HG03571 (cell line): ENCODE data around the gene RFX5.
"Not testable (repeated sequence)": the region's sequence is repeated elsewhere in the genome, so short reads cannot be mapped to it uniquely, and the experiment has no call there.

Experiments used
- ATAC-seq: cut with Tn5 transposase; IDR thresholded peaks from one replicate; pipeline ENCODE4 v1.9.1; 2021; ENCODE audit not compliant: unreplicated experiment

RFX5 gene

GRCh38 chr1:151362308-151363155 is 15.5 kb upstream of the RFX5 start:
- no peak for ATAC-seq

- no peak for ATAC-seq
Measured at GRCh38 chr1:151361883-151362282, 14.8 kb upstream of the RFX5 start.

- no peak for ATAC-seq
Measured at GRCh38 chr1:151356696-151357095, 9.6 kb upstream of the RFX5 start.

GRCh38 chr1:151352021-151352718 is 5.1 kb upstream of the RFX5 start:
- ATAC-seq: no peak

GRCh38 chr1:151350323-151350722 is 3.3 kb upstream of the RFX5 start:
- ATAC-seq: not testable (repeated sequence)

- no peak for ATAC-seq
Measured at GRCh38 chr1:151347523-151348246, 633 bp upstream of the RFX5 start.

GRCh38 chr1:151346082-151346768 is 827 bp downstream of the RFX5 start:
- no peak for ATAC-seq

- ATAC-seq: no peak
Measured at GRCh38 chr1:151344291-151344690, 2.8 kb downstream of the RFX5 start.

- ATAC-seq: no peak
Measured at GRCh38 chr1:151343587-151343986, 3.5 kb downstream of the RFX5 start.

- no peak for ATAC-seq
Measured at GRCh38 chr1:151342569-151342968, 4.5 kb downstream of the RFX5 start.

- no peak for ATAC-seq
Measured at GRCh38 chr1:151342021-151342420, 5.0 kb downstream of the RFX5 start.

- no peak for ATAC-seq
Measured at GRCh38 chr1:151340870-151341754, 5.9 kb downstream of the RFX5 start.

GRCh38 chr1:151336556-151336955 is 10.5 kb downstream of the RFX5 start:
- ATAC-seq: no peak

- no peak for ATAC-seq
Measured at GRCh38 chr1:151334822-151335221, 12.2 kb downstream of the RFX5 start.

GRCh38 chr1:151327903-151328674 is 19.0 kb downstream of the RFX5 start:
- peak; percentile 17 for ATAC-seq

GRCh38 chr1:151327223-151327902 is 19.7 kb downstream of the RFX5 start, which contains the start of gene PI4KB:
TSS of gene PI4KB (minus strand) at chr1:151327416. CDS start at chr1:151316481, 10,935 bp downstream.
- ATAC-seq: peak; percentile 81

- ATAC-seq: peak; percentile 32
Measured at GRCh38 chr1:151326619-151327222, 20.3 kb downstream of the RFX5 start.
